ENCODE results near the gene TTC16.

Gene TTC16

DNA sequence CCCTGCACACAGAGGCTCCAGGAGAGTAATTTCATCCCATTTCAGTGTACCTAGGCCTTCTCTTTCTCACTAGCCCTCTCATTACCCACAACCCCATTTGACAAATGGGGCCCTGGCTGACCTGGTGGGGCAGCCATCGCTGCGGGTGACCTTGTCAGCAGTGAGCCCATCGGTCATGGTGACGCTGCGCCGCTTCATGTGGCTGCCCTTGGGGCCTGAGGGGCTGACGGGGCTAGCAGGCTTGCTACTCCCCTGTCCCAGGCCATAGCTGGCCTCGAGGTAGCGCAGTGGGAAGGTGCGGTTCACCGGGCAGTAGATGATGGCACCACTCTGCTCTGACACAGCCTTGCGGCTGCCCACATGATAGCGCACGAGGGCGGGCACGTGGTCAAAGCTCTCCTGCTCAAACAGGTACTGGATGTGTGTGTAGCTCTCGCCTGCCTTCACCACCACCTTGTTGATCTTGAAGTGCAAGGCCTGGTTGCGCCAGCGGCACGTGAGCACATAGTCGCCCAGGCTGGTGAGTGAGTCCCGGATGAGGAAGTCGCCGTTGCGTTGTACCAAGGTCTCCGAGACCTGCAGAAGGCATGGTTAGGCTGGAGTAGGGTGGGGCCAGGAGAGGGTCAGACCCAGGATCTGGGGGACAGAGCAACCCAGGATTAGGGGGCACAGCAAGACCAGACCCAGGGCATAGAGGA, 33.4 kb downstream of the TTC16 start:
- DNase-seq (ENCODE audit: low read depth) = no peak
- H3K4me3 ChIP-seq (ENCODE audit: low read depth, low read length) = no peak overlapping the region
- no peak for TF ChIP-seq MYC (IDR thresholded peaks at IDR 0.05; ENCODE audit: low read depth, low read length)
- TF ChIP-seq, protein P1, sequence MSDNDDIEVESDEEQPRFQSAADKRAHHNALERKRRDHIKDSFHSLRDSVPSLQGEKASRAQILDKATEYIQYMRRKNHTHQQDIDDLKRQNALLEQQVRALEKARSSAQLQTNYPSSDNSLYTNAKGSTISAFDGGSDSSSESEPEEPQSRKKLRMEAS (IDR thresholded peaks at IDR 0.05; ENCODE audit: low read depth, low read length) = no peak
- TF ChIP-seq, protein P2, sequence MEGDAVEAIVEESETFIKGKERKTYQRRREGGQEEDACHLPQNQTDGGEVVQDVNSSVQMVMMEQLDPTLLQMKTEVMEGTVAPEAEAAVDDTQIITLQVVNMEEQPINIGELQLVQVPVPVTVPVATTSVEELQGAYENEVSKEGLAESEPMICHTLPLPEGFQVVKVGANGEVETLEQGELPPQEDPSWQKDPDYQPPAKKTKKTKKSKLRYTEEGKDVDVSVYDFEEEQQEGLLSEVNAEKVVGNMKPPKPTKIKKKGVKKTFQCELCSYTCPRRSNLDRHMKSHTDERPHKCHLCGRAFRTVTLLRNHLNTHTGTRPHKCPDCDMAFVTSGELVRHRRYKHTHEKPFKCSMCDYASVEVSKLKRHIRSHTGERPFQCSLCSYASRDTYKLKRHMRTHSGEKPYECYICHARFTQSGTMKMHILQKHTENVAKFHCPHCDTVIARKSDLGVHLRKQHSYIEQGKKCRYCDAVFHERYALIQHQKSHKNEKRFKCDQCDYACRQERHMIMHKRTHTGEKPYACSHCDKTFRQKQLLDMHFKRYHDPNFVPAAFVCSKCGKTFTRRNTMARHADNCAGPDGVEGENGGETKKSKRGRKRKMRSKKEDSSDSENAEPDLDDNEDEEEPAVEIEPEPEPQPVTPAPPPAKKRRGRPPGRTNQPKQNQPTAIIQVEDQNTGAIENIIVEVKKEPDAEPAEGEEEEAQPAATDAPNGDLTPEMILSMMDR (IDR thresholded peaks at IDR 0.05; ENCODE audit: low read depth, low read length) = no peak

DNA sequence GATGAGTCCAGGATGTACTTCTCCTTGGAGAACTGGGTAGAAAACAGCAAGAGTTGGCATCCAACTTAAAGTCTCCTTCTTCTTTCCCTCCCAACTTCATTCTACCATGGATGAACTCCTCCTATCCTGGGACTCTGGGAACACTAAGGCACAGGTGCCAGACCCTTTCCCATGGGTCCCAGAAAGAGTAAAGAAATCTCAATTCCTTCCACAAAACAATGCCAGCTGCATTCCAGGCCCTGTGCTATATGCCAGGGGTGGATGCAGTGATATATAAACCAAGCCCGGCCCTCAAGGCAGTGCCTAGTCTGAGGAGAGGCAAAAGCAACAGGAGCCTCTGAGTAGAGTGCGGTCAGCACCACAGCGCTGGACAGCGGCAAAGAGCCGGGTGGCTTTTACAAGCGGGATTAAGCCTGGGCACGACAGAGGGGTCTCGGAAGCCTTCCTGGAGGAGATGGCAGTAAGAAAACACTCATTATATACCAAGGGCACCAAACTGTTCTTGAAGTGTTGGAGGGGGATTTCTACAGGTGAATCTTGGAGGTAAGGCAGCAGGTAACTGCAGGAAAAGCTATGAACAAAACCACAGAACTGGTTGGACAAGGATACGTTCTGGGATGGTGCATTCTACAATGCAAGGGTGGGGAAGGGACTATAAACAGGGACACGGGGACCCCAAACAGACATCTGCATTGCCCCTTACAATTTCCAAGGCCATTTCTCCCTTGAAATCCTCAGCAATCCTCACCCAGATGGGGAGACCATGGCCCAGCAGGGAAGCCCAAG, 35.6 kb downstream of the TTC16 start:
- DNase-seq (ENCODE audit: low read depth) = no peak
- TF ChIP-seq MYC (IDR thresholded peaks at IDR 0.05; ENCODE audit: low read depth, low read length) (no peak), POLR2A (IDR thresholded peaks at IDR 0.05; ENCODE audit: extremely low read depth, insufficient read length) (no peak)
- TF ChIP-seq, protein P2 (IDR thresholded peaks at IDR 0.05; ENCODE audit: low read depth, low read length) = no peak
- TF ChIP-seq, protein P1 (IDR thresholded peaks at IDR 0.05; ENCODE audit: low read depth, low read length) = no peak
- H3K4me3 ChIP-seq (ENCODE audit: low read depth, low read length) = no peak overlapping the region

DNA sequence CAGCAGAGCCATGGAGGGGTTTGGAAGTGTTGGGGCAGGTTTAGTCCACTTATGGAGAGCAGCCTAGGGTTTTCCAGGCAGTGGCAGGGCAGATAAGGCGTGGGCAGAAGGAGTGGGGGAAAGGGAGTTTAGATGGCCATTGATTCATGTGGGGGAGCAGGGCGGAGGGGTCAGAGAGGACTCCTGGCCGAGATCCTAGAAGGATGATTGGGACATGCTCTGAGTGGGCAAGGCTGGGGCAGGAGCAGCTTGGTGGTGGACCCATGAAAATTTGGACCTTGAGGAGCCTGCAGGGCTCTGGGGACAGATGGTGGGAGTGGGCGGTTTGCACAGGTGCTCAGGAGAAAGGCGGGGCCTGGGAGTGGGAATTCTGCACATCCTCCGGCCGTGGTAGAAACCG, 37.3 kb downstream of the TTC16 start:
- DNase-seq (ENCODE audit: low read depth) = no peak
- TF ChIP-seq POLR2A (IDR thresholded peaks at IDR 0.05; ENCODE audit: extremely low read depth, insufficient read length) = no peak
- TF ChIP-seq, protein P1 (IDR thresholded peaks at IDR 0.05; ENCODE audit: low read depth, low read length) = no peak
- TF ChIP-seq, protein P2 (IDR thresholded peaks at IDR 0.05; ENCODE audit: low read depth, low read length) = no peak
- TF ChIP-seq MYC (IDR thresholded peaks at IDR 0.05; ENCODE audit: low read depth, low read length) = no peak
- H3K4me3 ChIP-seq (ENCODE audit: low read depth, low read length) = no peak overlapping the region

DNA sequence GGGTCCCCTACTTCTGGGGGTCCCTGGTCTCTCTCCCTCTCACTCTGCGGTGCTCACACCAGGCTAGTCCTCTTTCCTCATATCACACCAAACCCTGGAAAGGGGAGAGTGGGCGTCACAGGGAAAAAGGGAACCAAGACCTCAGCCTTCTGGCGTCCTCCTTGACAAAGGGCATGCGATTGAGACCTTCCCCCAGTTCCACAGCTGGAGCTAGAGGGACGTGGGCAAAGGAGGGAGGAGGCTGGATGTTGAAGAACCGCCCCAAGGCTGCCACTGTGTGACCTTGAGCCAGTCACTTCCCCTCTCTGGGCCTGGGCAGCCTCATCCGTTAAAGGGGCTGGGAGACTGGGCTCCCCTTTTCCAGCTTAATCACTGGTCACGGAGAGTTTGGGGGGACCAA, 37.7 kb downstream of the TTC16 start:
- H3K4me3 ChIP-seq (ENCODE audit: low read depth, low read length) = no peak overlapping the region
- no peak for DNase-seq (ENCODE audit: low read depth)

DNA sequence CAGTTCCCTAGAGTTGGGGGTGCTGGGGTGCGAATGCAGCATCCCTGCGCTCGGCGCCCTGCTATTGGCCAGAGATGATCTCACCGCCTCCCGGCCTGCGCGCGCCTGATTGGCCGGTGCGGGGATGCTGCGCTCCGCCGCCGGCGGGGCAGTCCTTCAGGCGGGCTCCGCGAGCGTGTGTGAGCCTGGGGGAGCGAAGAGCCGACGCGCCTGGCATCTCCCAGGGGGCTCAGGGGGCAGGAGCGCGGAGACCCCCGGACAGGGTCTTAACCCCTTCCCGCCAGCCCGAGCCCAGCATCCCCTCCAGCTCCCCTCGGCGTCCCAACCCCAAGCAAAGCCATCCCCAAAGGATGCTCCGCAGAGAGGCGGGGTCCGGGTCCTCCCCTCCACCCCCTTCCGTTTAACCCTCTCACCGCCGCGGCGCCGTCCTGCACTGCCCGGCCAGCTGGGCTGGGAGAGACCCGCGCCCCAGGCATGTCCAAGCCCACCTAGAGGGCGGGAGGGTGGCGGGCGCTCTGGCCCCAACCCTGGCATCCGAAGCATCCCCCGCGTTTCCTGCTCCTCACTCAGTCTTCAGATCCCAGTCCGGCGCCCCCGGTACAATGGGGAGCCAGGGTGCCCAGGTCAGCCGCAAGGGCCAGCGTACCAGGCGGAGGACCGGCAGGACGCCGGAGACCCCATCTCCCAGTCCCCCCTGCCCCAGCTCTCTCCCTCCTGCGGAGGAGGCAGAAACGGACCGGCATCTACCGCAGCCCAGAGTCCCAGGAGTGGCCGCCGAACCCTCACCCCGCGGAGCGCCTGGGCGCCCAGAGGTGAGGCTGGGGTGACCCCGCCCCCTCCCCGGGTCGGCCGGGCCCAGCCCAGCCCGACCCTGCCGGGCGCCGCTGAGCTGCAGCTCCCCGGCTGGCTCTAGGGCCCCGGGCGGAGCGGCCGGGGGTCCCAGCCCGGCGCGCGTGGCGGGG, 38.5 kb downstream of the TTC16 start:
- no peak overlapping the region for H3K4me3 ChIP-seq (ENCODE audit: low read depth, low read length)
- DNase-seq (ENCODE audit: low read depth) = no peak
- TF ChIP-seq POLR2A (IDR thresholded peaks at IDR 0.05; ENCODE audit: extremely low read depth, insufficient read length) (no peak), MYC (IDR thresholded peaks at IDR 0.05; ENCODE audit: low read depth, low read length) (no peak)
- TF ChIP-seq, protein P1 (IDR thresholded peaks at IDR 0.05; ENCODE audit: low read depth, low read length) = no peak
- TF ChIP-seq, protein P2 (IDR thresholded peaks at IDR 0.05; ENCODE audit: low read depth, low read length) = no peak

More for the DNA sequence above, 37.7 kb downstream of the TTC16 start:
- TF ChIP-seq, protein P1 (IDR thresholded peaks at IDR 0.05; ENCODE audit: low read depth, low read length) = no peak
- TF ChIP-seq, protein P2 (IDR thresholded peaks at IDR 0.05; ENCODE audit: low read depth, low read length) = no peak
- TF ChIP-seq POLR2A (IDR thresholded peaks at IDR 0.05; ENCODE audit: extremely low read depth, insufficient read length) (no peak), MYC (IDR thresholded peaks at IDR 0.05; ENCODE audit: low read depth, low read length) (no peak)

Data from NB4 (cell line).